ENCODE measurements around the gene MPIG6B.

GRCh38 chr6:31697555-31697954 is 25.6 kb upstream of the MPIG6B start:
- TF ChIP-seq EP300 (IDR thresholded peaks at IDR 0.05) (no peak), POLR2A (IDR thresholded peaks at IDR 0.05) (no peak), CTCF (IDR thresholded peaks at IDR 0.05) (no peak)

All from sigmoid colon (tissue), 4 donors.